OCI-LY3 (cell line): ENCODE data around the gene RARRES1.

Experiments
- EZH2phosphoT487 ChIP-seq: fragments of 200-600 bp; shearing (Covaris generic); IDR thresholded peaks from 2 replicates; pipeline ENCODE4 v1.6.1; 2018; ENCODE audit warnings: antibody characterized with exemption, mixed run types, low read depth
- TF ChIP-seq, protein P1 (sequence below): fragments of 200-600, 300-600 bp; sonication (generic); IDR thresholded peaks from 2 replicates; pipeline ENCODE4 v1.5.1; 2014; ENCODE audit warnings: antibody characterized with exemption, low read length, low read depth

DNA sequence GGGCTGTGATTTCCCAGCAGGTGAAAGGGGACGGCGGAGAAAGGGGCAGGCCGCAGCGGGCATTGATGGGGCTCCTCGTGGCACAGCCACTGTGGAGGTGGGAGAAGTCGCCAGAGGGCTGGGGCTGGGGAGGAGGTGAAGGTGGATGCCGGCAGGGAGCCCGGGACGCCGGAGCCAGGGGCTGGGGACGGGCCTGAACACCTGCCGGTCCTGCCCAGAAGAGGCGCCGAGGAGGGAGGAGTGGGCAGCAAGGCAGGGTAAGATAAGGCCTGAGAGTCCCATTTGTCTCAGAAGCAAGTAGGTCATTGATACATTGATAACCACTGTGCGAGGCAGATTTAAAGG is 571 bp upstream of the RARRES1 start:
- TF ChIP-seq EZH2phosphoT487: no peak
- TF ChIP-seq, protein P1, sequence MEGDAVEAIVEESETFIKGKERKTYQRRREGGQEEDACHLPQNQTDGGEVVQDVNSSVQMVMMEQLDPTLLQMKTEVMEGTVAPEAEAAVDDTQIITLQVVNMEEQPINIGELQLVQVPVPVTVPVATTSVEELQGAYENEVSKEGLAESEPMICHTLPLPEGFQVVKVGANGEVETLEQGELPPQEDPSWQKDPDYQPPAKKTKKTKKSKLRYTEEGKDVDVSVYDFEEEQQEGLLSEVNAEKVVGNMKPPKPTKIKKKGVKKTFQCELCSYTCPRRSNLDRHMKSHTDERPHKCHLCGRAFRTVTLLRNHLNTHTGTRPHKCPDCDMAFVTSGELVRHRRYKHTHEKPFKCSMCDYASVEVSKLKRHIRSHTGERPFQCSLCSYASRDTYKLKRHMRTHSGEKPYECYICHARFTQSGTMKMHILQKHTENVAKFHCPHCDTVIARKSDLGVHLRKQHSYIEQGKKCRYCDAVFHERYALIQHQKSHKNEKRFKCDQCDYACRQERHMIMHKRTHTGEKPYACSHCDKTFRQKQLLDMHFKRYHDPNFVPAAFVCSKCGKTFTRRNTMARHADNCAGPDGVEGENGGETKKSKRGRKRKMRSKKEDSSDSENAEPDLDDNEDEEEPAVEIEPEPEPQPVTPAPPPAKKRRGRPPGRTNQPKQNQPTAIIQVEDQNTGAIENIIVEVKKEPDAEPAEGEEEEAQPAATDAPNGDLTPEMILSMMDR: no peak
